ENCODE measurements around the gene UBE2V1. TPM values are rescaled to one million over a fixed set of nuclear protein-coding genes. Genes with fewer than 3 reads are reported as not detected.

The UBE2V1 gene
- total and polyA plus RNA-seq, 2 of the 13 experiments (the other 11 are each of a cell fraction or from before 2014, with no cell fraction given) = 81.3 to 132 TPM

DNA sequence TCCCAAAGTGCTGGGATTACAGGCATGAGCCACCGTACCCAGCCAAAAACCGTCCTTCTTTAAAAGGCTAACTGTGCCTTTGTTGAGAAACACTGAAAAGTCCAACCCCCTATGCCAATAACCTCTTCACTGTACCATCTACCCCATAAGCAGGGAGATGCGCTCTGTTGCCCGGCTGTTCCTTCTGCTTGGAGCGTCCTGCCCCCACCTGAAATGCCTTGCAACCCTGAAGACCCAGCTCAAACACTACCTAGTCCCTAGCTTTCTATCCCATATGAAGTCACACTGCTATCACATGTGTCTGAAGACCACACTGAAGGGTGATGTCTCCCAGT lies 27.8 kb downstream of the UBE2V1 start:
- no peaks in the 10 kb centered on the region for H3K9me3 ChIP-seq (ENCODE audit: low read length)
- WGBS (ENCODE audit: low lambda C conversion rate) = 87% methylated on average over 5 of the region's 5 CpGs
- H3K36me3 ChIP-seq (replicated peaks in 1 of 2; ENCODE audit: control insufficient read depth in 1 of 2, insufficient read depth in 2 of 2, low read length in 2 of 2) = peaks cover 23 to 41% of the 10 kb centered on the region in 2 experiments
- no peak overlapping the region for H3K4me2 ChIP-seq (ENCODE audit: low read depth, low read length)
- ChIA-PET POLR2A (interaction anchor here (0.6 to 1.2 kb wide), 2 partner anchors 9 to 102 kb away, joined by 3 to 4 read pairs; no protein-coding TSS in a partner anchor), CTCF (ENCODE audit: low intra/inter-chr PET ratio, low total read pairs) (interaction anchor here (1.2 to 4.1 kb wide), 5 partner anchors 14 to 108 kb away, joined by 3 to 29 read pairs (median 7); partner anchors contain the start of gene SNAI1)
- intact Hi-C loops (cut with micrococcal nuclease; ENCODE audit: unreplicated experiment) (loop anchor here (1.0 kb wide), 1 partner anchor 106 kb away; no protein-coding TSS in a partner anchor), in situ Hi-C loops (cut with HindIII; ENCODE audit: extremely low pct_ligation_motif_present, low pct_unique_long_range_greater_than_20kb) (no loop called here)
- H3K27ac ChIP-seq (ENCODE audit: extremely low read length, insufficient read depth, low read length) = no peak overlapping the region
- peaks cover 17% of the 10 kb centered on the region for H3K79me2 ChIP-seq (ENCODE audit: insufficient read depth, low read length)
- ATAC-seq = no peak; the same call in 2 of the 3 replicates
- no TSS peak for BruUV-seq (replicated peaks)
- FAIRE-seq = no peak
- peaks cover 19% of the 10 kb centered on the region for H4K20me1 ChIP-seq (ENCODE audit: insufficient read depth, low read length)
- peaks cover 6% of the 10 kb centered on the region for H3K4me1 ChIP-seq (ENCODE audit: insufficient read depth, low read length)
- H2AFZ ChIP-seq (ENCODE audit: low read length) = no peak overlapping the region
- no peak overlapping the region for H3K4me3 ChIP-seq (replicated peaks in 1 of 3; ENCODE audit: insufficient read depth in 1 of 3, low read depth in 2 of 3, low read length in 3 of 3)
- DNase-seq (ENCODE audit: low spot score) = no peak
- H3K9ac ChIP-seq (ENCODE audit: insufficient read depth, low read depth, low read length) = no peak overlapping the region
- no peaks in the 10 kb centered on the region for H3K27me3 ChIP-seq (ENCODE audit: control insufficient read depth in 1 of 2, insufficient read depth in 2 of 2, low read length in 2 of 2)
- TF ChIP-seq CBFB (CRISPR knock-in tag; IDR thresholded peaks at IDR 0.05) = no peak
- TF ChIP-seq, protein P1, sequence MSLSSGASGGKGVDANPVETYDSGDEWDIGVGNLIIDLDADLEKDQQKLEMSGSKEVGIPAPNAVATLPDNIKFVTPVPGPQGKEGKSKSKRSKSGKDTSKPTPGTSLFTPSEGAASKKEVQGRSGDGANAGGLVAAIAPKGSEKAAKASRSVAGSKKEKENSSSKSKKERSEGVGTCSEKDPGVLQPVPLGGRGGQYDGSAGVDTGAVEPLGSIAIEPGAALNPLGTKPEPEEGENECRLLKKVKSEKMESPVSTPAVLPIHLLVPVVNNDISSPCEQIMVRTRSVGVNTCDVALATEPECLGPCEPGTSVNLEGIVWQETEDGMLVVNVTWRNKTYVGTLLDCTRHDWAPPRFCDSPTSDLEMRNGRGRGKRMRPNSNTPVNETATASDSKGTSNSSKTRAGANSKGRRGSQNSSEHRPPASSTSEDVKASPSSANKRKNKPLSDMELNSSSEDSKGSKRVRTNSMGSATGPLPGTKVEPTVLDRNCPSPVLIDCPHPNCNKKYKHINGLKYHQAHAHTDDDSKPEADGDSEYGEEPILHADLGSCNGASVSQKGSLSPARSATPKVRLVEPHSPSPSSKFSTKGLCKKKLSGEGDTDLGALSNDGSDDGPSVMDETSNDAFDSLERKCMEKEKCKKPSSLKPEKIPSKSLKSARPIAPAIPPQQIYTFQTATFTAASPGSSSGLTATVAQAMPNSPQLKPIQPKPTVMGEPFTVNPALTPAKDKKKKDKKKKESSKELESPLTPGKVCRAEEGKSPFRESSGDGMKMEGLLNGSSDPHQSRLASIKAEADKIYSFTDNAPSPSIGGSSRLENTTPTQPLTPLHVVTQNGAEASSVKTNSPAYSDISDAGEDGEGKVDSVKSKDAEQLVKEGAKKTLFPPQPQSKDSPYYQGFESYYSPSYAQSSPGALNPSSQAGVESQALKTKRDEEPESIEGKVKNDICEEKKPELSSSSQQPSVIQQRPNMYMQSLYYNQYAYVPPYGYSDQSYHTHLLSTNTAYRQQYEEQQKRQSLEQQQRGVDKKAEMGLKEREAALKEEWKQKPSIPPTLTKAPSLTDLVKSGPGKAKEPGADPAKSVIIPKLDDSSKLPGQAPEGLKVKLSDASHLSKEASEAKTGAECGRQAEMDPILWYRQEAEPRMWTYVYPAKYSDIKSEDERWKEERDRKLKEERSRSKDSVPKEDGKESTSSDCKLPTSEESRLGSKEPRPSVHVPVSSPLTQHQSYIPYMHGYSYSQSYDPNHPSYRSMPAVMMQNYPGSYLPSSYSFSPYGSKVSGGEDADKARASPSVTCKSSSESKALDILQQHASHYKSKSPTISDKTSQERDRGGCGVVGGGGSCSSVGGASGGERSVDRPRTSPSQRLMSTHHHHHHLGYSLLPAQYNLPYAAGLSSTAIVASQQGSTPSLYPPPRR (CRISPR knock-in tag; IDR thresholded peaks at IDR 0.05; ENCODE audit: borderline replicate concordance) = no peak
- TF ChIP-seq ZNF768 (CRISPR knock-in tag; IDR thresholded peaks at IDR 0.05) = no peak
- TF ChIP-seq, protein P2, sequence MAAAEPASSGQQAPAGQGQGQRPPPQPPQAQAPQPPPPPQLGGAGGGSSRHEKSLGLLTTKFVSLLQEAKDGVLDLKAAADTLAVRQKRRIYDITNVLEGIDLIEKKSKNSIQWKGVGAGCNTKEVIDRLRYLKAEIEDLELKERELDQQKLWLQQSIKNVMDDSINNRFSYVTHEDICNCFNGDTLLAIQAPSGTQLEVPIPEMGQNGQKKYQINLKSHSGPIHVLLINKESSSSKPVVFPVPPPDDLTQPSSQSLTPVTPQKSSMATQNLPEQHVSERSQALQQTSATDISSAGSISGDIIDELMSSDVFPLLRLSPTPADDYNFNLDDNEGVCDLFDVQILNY (CRISPR knock-in tag; conservative IDR thresholded peaks at IDR 0.05) = no peak
- peak; percentile 39; the same call in 1 of the 2 replicates for TF ChIP-seq HIVEP1 (CRISPR knock-in tag; IDR thresholded peaks at IDR 0.05)
- TF ChIP-seq, protein P3, sequence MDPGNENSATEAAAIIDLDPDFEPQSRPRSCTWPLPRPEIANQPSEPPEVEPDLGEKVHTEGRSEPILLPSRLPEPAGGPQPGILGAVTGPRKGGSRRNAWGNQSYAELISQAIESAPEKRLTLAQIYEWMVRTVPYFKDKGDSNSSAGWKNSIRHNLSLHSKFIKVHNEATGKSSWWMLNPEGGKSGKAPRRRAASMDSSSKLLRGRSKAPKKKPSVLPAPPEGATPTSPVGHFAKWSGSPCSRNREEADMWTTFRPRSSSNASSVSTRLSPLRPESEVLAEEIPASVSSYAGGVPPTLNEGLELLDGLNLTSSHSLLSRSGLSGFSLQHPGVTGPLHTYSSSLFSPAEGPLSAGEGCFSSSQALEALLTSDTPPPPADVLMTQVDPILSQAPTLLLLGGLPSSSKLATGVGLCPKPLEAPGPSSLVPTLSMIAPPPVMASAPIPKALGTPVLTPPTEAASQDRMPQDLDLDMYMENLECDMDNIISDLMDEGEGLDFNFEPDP (CRISPR knock-in tag; conservative IDR thresholded peaks at IDR 0.05) = 0 out of 2 replicates have a peak, but pooled peaks have one; percentile 91
- TF ChIP-seq, protein P4, sequence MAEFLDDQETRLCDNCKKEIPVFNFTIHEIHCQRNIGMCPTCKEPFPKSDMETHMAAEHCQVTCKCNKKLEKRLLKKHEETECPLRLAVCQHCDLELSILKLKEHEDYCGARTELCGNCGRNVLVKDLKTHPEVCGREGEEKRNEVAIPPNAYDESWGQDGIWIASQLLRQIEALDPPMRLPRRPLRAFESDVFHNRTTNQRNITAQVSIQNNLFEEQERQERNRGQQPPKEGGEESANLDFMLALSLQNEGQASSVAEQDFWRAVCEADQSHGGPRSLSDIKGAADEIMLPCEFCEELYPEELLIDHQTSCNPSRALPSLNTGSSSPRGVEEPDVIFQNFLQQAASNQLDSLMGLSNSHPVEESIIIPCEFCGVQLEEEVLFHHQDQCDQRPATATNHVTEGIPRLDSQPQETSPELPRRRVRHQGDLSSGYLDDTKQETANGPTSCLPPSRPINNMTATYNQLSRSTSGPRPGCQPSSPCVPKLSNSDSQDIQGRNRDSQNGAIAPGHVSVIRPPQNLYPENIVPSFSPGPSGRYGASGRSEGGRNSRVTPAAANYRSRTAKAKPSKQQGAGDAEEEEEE (CRISPR knock-in tag; IDR thresholded peaks at IDR 0.05; ENCODE audit: borderline replicate concordance) = no peak
- TF ChIP-seq GPN1 (CRISPR knock-in tag; IDR thresholded peaks at IDR 0.05; ENCODE audit: borderline replicate concordance) = no peak
- TF ChIP-seq MBD4 (IDR thresholded peaks at IDR 0.05; ENCODE audit: borderline replicate concordance, low read length) = no peak
- TF ChIP-seq LCORL (IDR thresholded peaks at IDR 0.05) = no peak
- TF ChIP-seq LCORL (CRISPR knock-in tag; IDR thresholded peaks at IDR 0.05) = 0 out of 2 replicates have a peak, but pooled peaks have one; percentile 17
- no peak for TF ChIP-seq SRSF1 (optimal IDR thresholded peaks at IDR 0.05; ENCODE audit: low read depth, low read length)
- 0 out of 2 replicates have a peak, but pooled peaks have one; percentile 15 for TF ChIP-seq ZMYM4 (CRISPR knock-in tag; IDR thresholded peaks at IDR 0.05)
- TF ChIP-seq ZNF883 (CRISPR knock-in tag; IDR thresholded peaks at IDR 0.05; ENCODE audit: not compliant biosample characterization) = no peak
- TF ChIP-seq ZNF143 (CRISPR knock-in tag; IDR thresholded peaks at IDR 0.05) = 0 out of 2 replicates have a peak, but pooled peaks have one; percentile 29
- no peak for TF ChIP-seq SMARCC2 (IDR thresholded peaks at IDR 0.05)
- TF ChIP-seq ASH2L (IDR thresholded peaks at IDR 0.05; ENCODE audit: insufficient read length, low read depth, low read length) = no peak
